HCT116 (cell line): Measurements from ENCODE around the gene SARNP. TPM values are rescaled to one million over a fixed set of nuclear protein-coding genes. Genes with fewer than 3 reads are reported as not detected.

Experiments
- ATAC-seq: fragments of 200-7000 bp; cut with Tn5 transposase; 2 replicates; pipeline ENCODE4 v1.9.1; 2020; ENCODE audit warnings: mild to moderate bottlenecking, moderate library complexity
- BruUV-seq: library from RNA; stranded (reverse); fragments of 400-500 nt; replicated peaks from 2 replicates; lab custom pipeline; 2021; lab: Mats Ljungman, UMichigan
- CTCF ChIA-PET: fragments of 300-600 bp; sonication (Branson Sonifier 250); formaldehyde crosslinking; loops from one replicate; lab custom pipeline; 2021; ENCODE audit warnings: antibody characterized with exemption; lab: Charles Lee
- POLR2A ChIA-PET: fragments of 300-600, 350-600 bp; sonication (Branson Sonifier 250); formaldehyde crosslinking; loops from one replicate; lab custom pipeline; 2021; ENCODE audit warnings: antibody characterized with exemption; lab: Charles Lee
- RAD21 ChIA-PET, 2 experiments: fragments of 300-600 bp; sonication (Branson Sonifier 250); formaldehyde crosslinking; loops; one replicate each; lab custom pipeline; 2023; ENCODE audit warnings: low total read pairs in 2 of 2; ENCODE audit not compliant: uncharacterized antibody in 2 of 2, unreplicated experiment in 2 of 2, low non-redundant PET in 1 of 2; lab: Charles Lee
- DNase-seq: peaks from one replicate; pipeline ENCODE4 v3.0.0-alpha.2; 2010; ENCODE audit warnings: low read depth, low spot score
- H2AFZ ChIP-seq: fragments of 200-600 bp; shearing (Covaris generic), sonication (generic); 2 replicates; pipeline ENCODE4 v1.6.1; 2017; ENCODE audit warnings: low read depth, mixed run types, mixed read lengths, antibody characterized with exemption, low read length; ENCODE audit not compliant: poor library complexity, severe bottlenecking
- H3K27ac ChIP-seq: 2 replicates; pipeline ENCODE4 v1.5.1; 2012; ENCODE audit warnings: low read depth, low read length
- H3K27me3 ChIP-seq: fragments of 200-600 bp; sonication (generic); 2 replicates; pipeline ENCODE4 v1.6.1; 2016; ENCODE audit warnings: mixed run types, low read length, mixed read lengths; ENCODE audit not compliant: insufficient read depth
- H3K36me3 ChIP-seq, 2 experiments: fragments of 200-500 bp in 1 of 2; fragments of 200-600 bp in 1 of 2; sonication (Bioruptor generic) in 1 of 2; sonication (generic) in 1 of 2; 2 replicates each; pipeline versions ENCODE4 v1.5.1 to v1.6.1; 2014 to 2016; ENCODE audit warnings: low read length in 2 of 2, inconsistent platforms in 1 of 2, mixed read lengths in 1 of 2, mixed run types in 1 of 2; ENCODE audit not compliant: insufficient read depth in 2 of 2, control insufficient read depth in 1 of 2
- H3K4me1 ChIP-seq, 2 experiments: fragments of 200-600 bp in 1 of 2; sonication (generic) in 1 of 2; 2 replicates each; pipeline versions ENCODE4 v1.5.1 to v1.6.1; 2012 to 2017; ENCODE audit warnings: low read length in 2 of 2, inconsistent platforms in 1 of 2, mild to moderate bottlenecking in 1 of 2, mixed read lengths in 1 of 2, mixed run types in 1 of 2, moderate library complexity in 1 of 2; ENCODE audit not compliant: insufficient read depth in 2 of 2, control insufficient read depth in 1 of 2
- H3K4me2 ChIP-seq: fragments of 200-600 bp; sonication (generic); 2 replicates; pipeline ENCODE4 v1.6.1; 2017; ENCODE audit warnings: mixed run types, low read length, mixed read lengths
- H3K4me3 ChIP-seq, 2 experiments: fragments of 200-600 bp in 1 of 2; sonication (generic) in 1 of 2; replicated peaks in 1 of 2; 2 replicates each; pipeline ENCODE4 v1.5.1; 2011 to 2016; ENCODE audit warnings: low read length in 2 of 2, control low read depth in 1 of 2, low read depth in 1 of 2, mild to moderate bottlenecking in 1 of 2, mixed read lengths in 1 of 2, mixed run types in 1 of 2
- H3K79me2 ChIP-seq: fragments of 200-600 bp; sonication (generic); 2 replicates; pipeline ENCODE4 v1.6.1; 2017; ENCODE audit warnings: mild to moderate bottlenecking, mixed run types, low read length, moderate library complexity, mixed read lengths; ENCODE audit not compliant: insufficient read depth
- H3K9ac ChIP-seq: fragments of 200-600 bp; sonication (generic); 2 replicates; pipeline ENCODE4 v1.6.1; 2016; ENCODE audit warnings: low read length, mixed read lengths
- H3K9me2 ChIP-seq: fragments of 200-600 bp; sonication (generic), shearing (Covaris generic); 2 replicates; pipeline ENCODE4 v1.6.1; 2017; ENCODE audit warnings: mixed run types, mild to moderate bottlenecking, moderate library complexity; ENCODE audit not compliant: insufficient read depth
- H3K9me3 ChIP-seq, 2 experiments: fragments of 200-500 bp in 1 of 2; fragments of 200-600 bp in 1 of 2; sonication (Bioruptor generic) in 1 of 2; sonication (generic) in 1 of 2; 2 replicates each; pipeline ENCODE4 v1.6.1; 2014 to 2017; ENCODE audit warnings: low read length in 2 of 2, mixed read lengths in 2 of 2, inconsistent platforms in 1 of 2, low read depth in 1 of 2, mild to moderate bottlenecking in 1 of 2, mixed run types in 1 of 2, moderate library complexity in 1 of 2; ENCODE audit not compliant: control insufficient read depth in 1 of 2, insufficient read depth in 1 of 2
- H4K20me1 ChIP-seq: fragments of 200-600 bp; sonication (generic), shearing (Covaris generic); 2 replicates; pipeline ENCODE4 v1.6.1; 2017; ENCODE audit warnings: mixed run types, mild to moderate bottlenecking, moderate library complexity; ENCODE audit not compliant: insufficient read depth
- CBX3 ChIP-seq: IDR thresholded peaks from 2 replicates; pipeline ENCODE4 v1.6.1; 2012; ENCODE audit warnings: low read depth
- CEBPB ChIP-seq: IDR thresholded peaks from 2 replicates; pipeline ENCODE4 v1.6.1; 2012; ENCODE audit warnings: low read depth
- ELF1 ChIP-seq: IDR thresholded peaks from 2 replicates; pipeline ENCODE4 v1.6.1; 2012; ENCODE audit warnings: low read depth, borderline replicate concordance
- MAX ChIP-seq: IDR thresholded peaks from 2 replicates; pipeline ENCODE4 v1.6.1; 2012
- RAD21 ChIP-seq: IDR thresholded peaks from 2 replicates; pipeline ENCODE4 v1.6.1; 2012; ENCODE audit warnings: low read depth, mild to moderate bottlenecking
- SP1 ChIP-seq: IDR thresholded peaks from 2 replicates; pipeline ENCODE4 v1.6.1; 2012; ENCODE audit warnings: low read depth
- SRF ChIP-seq: IDR thresholded peaks from 2 replicates; pipeline ENCODE4 v1.6.1; 2012; ENCODE audit warnings: low read depth
- TCF7L2 ChIP-seq: IDR thresholded peaks from 2 replicates; pipeline ENCODE4 v1.7.0; 2011; ENCODE audit warnings: borderline replicate concordance, inconsistent platforms; ENCODE audit not compliant: insufficient read depth, insufficient read length; ENCODE audit errors: extremely low read depth
- YY1 ChIP-seq: IDR thresholded peaks from 2 replicates; pipeline ENCODE4 v1.6.1; 2011; ENCODE audit warnings: low read length, low read depth, moderate library complexity, mild to moderate bottlenecking; ENCODE audit not compliant: insufficient replicate concordance; ENCODE audit errors: extremely low read depth
- ZFX ChIP-seq: fragments of 450-650 bp; IDR thresholded peaks from 2 replicates; pipeline ENCODE4 v1.6.1; 2017
- ZNF274 ChIP-seq: fragments of 200-500 bp; sonication (Bioruptor generic); IDR thresholded peaks from 2 replicates; pipeline ENCODE4 v1.6.1; 2014; ENCODE audit warnings: mild to moderate bottlenecking, low read depth, low read length, inconsistent platforms
- intact Hi-C: fragments of 100-400 bp; cut with micrococcal nuclease; formaldehyde crosslinking; loops from 2 replicates; pipeline ENCODE4 v1.10.0; 2022
- total RNA-seq: library from RNA; stranded (reverse); gene quantifications from one replicate; pipeline ENCODE4 v1.2.1, GENCODE V29; 2021; ENCODE audit not compliant: unreplicated experiment
- TF ChIP-seq, protein P1 (sequence below): IDR thresholded peaks from 2 replicates; pipeline ENCODE4 v1.6.1; 2011; ENCODE audit warnings: mild to moderate bottlenecking, low read length, moderate library complexity; ENCODE audit not compliant: insufficient replicate concordance; ENCODE audit errors: extremely low read depth
- TF ChIP-seq, protein P2 (sequence below), 3 experiments: fragments of 200-600 bp in 1 of 3; sonication (generic) in 1 of 3; IDR thresholded peaks in 2 of 3; conservative IDR thresholded peaks in 1 of 3; 2 replicates each; pipeline ENCODE4 v1.5.1; 2012 to 2017; ENCODE audit warnings: low read depth in 2 of 3, low read length in 2 of 3, antibody characterized with exemption in 1 of 3, borderline replicate concordance in 1 of 3, control low read depth in 1 of 3, mild to moderate bottlenecking in 1 of 3, mixed read lengths in 1 of 3, mixed run types in 1 of 3, moderate library complexity in 1 of 3; ENCODE audit not compliant: insufficient read depth in 1 of 3
- TF ChIP-seq, protein P3 (sequence below): IDR thresholded peaks from 2 replicates; pipeline ENCODE4 v1.6.1; 2012; ENCODE audit warnings: low read depth

The SARNP gene
- total RNA-seq, 1 experiment from 2014 or later: 82.4 TPM

GRCh38 chr12:55712700-55713415 lies 104.7 kb downstream of the SARNP start (continued):
- TF ChIP-seq, protein P1, sequence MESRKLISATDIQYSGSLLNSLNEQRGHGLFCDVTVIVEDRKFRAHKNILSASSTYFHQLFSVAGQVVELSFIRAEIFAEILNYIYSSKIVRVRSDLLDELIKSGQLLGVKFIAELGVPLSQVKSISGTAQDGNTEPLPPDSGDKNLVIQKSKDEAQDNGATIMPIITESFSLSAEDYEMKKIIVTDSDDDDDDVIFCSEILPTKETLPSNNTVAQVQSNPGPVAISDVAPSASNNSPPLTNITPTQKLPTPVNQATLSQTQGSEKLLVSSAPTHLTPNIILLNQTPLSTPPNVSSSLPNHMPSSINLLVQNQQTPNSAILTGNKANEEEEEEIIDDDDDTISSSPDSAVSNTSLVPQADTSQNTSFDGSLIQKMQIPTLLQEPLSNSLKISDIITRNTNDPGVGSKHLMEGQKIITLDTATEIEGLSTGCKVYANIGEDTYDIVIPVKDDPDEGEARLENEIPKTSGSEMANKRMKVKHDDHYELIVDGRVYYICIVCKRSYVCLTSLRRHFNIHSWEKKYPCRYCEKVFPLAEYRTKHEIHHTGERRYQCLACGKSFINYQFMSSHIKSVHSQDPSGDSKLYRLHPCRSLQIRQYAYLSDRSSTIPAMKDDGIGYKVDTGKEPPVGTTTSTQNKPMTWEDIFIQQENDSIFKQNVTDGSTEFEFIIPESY: no peak
- TF ChIP-seq, all 23 proteins: peak for 0

DNA sequence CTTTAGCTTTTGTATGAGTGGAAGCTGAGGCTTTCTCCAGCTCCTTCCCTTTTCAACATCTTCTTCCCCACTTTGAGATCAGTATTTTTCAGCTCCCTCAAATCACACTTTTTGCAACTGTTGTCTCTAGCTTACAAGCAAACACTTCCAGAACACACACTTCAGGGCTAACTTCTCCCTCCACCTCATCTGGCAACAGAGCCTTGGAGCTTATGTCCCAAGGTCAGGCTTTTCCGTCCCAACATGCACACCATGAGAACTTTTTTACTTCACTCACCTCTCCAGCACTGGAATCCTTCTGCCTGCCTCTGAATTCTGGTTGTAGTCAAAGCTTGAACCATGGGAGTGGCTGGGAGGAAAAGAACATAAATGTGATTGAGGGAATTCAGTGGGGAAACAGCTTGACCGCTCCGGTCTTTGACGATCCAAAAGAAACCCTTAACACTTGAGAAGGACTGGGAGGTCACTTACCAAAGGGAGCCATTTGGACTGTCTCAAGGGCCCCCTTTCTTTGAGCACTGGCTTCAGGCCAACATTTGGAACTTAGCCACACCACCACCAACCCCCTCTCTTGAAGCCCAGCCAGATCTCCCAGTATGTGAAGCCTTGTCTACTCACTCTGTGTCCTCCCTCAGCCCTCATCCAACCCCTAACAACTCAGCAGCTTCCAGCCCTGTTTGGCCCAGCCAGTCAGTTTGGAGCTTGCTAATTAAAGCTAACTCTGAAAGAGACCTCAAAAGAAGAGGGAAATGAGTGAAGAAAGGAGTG lies 105.6 kb downstream of the SARNP start:
- ChIA-PET CTCF (interaction anchor here (2.0 kb wide), 1 partner anchor 9 kb away, joined by 7 read pairs; the partner anchor contains the start of gene RDH5), RAD21 (no interaction called here), POLR2A (no interaction called here)
- no peak overlapping the region for H3K9ac ChIP-seq
- H3K79me2 ChIP-seq: peaks cover 4% of the 10 kb centered on the region
- peaks cover 26% of the 10 kb centered on the region; the same call in 1 of the 2 replicates for H3K27me3 ChIP-seq
- H3K4me3 ChIP-seq: no peak overlapping the region
- H3K9me2 ChIP-seq: no peaks in the 10 kb centered on the region
- H2AFZ ChIP-seq: no peak overlapping the region
- H3K36me3 ChIP-seq: no peaks in the 10 kb centered on the region
- no TSS peak for BruUV-seq
- TF ChIP-seq ZFX (no peak), SP1 (no peak), ELF1 (no peak), ZNF274 (no peak), CEBPB (no peak), CBX3 (no peak), RAD21 (no peak), TCF7L2 (no peak), MAX (no peak), YY1 (no peak), SRF (no peak)
- TF ChIP-seq, protein P2, sequence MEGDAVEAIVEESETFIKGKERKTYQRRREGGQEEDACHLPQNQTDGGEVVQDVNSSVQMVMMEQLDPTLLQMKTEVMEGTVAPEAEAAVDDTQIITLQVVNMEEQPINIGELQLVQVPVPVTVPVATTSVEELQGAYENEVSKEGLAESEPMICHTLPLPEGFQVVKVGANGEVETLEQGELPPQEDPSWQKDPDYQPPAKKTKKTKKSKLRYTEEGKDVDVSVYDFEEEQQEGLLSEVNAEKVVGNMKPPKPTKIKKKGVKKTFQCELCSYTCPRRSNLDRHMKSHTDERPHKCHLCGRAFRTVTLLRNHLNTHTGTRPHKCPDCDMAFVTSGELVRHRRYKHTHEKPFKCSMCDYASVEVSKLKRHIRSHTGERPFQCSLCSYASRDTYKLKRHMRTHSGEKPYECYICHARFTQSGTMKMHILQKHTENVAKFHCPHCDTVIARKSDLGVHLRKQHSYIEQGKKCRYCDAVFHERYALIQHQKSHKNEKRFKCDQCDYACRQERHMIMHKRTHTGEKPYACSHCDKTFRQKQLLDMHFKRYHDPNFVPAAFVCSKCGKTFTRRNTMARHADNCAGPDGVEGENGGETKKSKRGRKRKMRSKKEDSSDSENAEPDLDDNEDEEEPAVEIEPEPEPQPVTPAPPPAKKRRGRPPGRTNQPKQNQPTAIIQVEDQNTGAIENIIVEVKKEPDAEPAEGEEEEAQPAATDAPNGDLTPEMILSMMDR (IDR thresholded peaks at IDR 0.05 in 2 of 3, conservative IDR thresholded peaks at IDR 0.05 in 1 of 3; ENCODE audit: borderline replicate concordance in 1 of 3, insufficient read depth in 1 of 3, low read depth in 2 of 3, low read length in 2 of 3): no peak
- TF ChIP-seq, protein P3, sequence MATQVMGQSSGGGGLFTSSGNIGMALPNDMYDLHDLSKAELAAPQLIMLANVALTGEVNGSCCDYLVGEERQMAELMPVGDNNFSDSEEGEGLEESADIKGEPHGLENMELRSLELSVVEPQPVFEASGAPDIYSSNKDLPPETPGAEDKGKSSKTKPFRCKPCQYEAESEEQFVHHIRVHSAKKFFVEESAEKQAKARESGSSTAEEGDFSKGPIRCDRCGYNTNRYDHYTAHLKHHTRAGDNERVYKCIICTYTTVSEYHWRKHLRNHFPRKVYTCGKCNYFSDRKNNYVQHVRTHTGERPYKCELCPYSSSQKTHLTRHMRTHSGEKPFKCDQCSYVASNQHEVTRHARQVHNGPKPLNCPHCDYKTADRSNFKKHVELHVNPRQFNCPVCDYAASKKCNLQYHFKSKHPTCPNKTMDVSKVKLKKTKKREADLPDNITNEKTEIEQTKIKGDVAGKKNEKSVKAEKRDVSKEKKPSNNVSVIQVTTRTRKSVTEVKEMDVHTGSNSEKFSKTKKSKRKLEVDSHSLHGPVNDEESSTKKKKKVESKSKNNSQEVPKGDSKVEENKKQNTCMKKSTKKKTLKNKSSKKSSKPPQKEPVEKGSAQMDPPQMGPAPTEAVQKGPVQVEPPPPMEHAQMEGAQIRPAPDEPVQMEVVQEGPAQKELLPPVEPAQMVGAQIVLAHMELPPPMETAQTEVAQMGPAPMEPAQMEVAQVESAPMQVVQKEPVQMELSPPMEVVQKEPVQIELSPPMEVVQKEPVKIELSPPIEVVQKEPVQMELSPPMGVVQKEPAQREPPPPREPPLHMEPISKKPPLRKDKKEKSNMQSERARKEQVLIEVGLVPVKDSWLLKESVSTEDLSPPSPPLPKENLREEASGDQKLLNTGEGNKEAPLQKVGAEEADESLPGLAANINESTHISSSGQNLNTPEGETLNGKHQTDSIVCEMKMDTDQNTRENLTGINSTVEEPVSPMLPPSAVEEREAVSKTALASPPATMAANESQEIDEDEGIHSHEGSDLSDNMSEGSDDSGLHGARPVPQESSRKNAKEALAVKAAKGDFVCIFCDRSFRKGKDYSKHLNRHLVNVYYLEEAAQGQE: no peak
- no peak overlapping the region for H3K4me2 ChIP-seq
- H3K4me1 ChIP-seq: peaks cover 10 to 27% of the 10 kb centered on the region in 2 experiments
- H3K9me3 ChIP-seq: no peaks in the 10 kb centered on the region
- no peak overlapping the region for H3K27ac ChIP-seq
- ATAC-seq (no peak), DNase-seq (no peak)
- H4K20me1 ChIP-seq: no peaks in the 10 kb centered on the region
- intact Hi-C loops: no loop called here
